Retinal pigment epithelial cell (primary cell): Measurements from ENCODE around the gene VPS37C.
"Not testable (repeated sequence)": the region's sequence is repeated elsewhere in the genome, so short reads cannot be mapped to it uniquely, and the experiment has no call there.

ENCODE experiments used
- DNase-seq: peaks from one replicate; pipeline ENCODE4 v3.0.0-alpha.2; 2010; ENCODE audit warnings: low read depth
- H3K4me3 ChIP-seq: 2 replicates; pipeline ENCODE4 v1.5.1; 2011; ENCODE audit warnings: mild to moderate bottlenecking, low read length, control low read depth, moderate library complexity
- CTCF ChIP-seq: conservative IDR thresholded peaks from 2 replicates; pipeline ENCODE4 v1.5.1; 2011; ENCODE audit warnings: low read depth, low read length, control low read depth, inconsistent platforms

Gene VPS37C

GRCh38 chr11:61102667-61103571, 58.3 kb downstream of the VPS37C start:
- H3K4me3 ChIP-seq: no peak overlapping the region
- TF ChIP-seq CTCF: no peak
- DNase-seq: no peak

GRCh38 chr11:61098778-61099177, 62.4 kb downstream of the VPS37C start:
- TF ChIP-seq CTCF: no peak
- no peak for DNase-seq
- no peak overlapping the region for H3K4me3 ChIP-seq

- not testable (repeated sequence) for H3K4me3 ChIP-seq, DNase-seq
Measured at GRCh38 chr11:61098261-61098660, 63.0 kb downstream of the VPS37C start.

GRCh38 chr11:61095021-61095420, 66.2 kb downstream of the VPS37C start:
- no peak for TF ChIP-seq CTCF
- no peak for DNase-seq
- no peak overlapping the region for H3K4me3 ChIP-seq

GRCh38 chr11:61094167-61094566, 67.1 kb downstream of the VPS37C start:
- DNase-seq, H3K4me3 ChIP-seq: not testable (repeated sequence)

- no peak overlapping the region for H3K4me3 ChIP-seq
- DNase-seq: no peak
- TF ChIP-seq CTCF: no peak
Measured at GRCh38 chr11:61092908-61093763, 68.1 kb downstream of the VPS37C start.

GRCh38 chr11:61092280-61092766, 68.9 kb downstream of the VPS37C start:
- no peak for DNase-seq
- H3K4me3 ChIP-seq: no peak overlapping the region
- TF ChIP-seq CTCF: no peak
